HepG2 (cell line): ENCODE results near the gene MAT2A. TPM values are rescaled to one million over a fixed set of nuclear protein-coding genes. Genes with fewer than 3 reads are reported as not detected.

Source experiments
- CBX2 ChIP-seq, 2 experiments: fragments of 200-600 bp in 1 of 2; sonication (generic); formaldehyde crosslinking in 1 of 2; IDR thresholded peaks; 2 replicates each; pipeline versions ENCODE4 v1.7.0 to v1.8.1; 2018 to 2022; ENCODE audit warnings: low read depth in 2 of 2, low read length in 1 of 2, mild to moderate bottlenecking in 1 of 2, missing genetic modification reagents in 1 of 2
- HNRNPH1 ChIP-seq: fragments of 200-400 bp; formaldehyde crosslinking; optimal IDR thresholded peaks from 2 replicates; pipeline ENCODE3; 2017; ENCODE audit warnings: mild to moderate bottlenecking, low read depth, low read length
- IRF2 ChIP-seq: IDR thresholded peaks from 2 replicates; pipeline ENCODE4 v1.6.1; 2018; ENCODE audit warnings: missing genetic modification reagents, missing compliant biosample characterization
- JUND ChIP-seq: sonication (generic); formaldehyde crosslinking; IDR thresholded peaks from 2 replicates; pipeline ENCODE4 v1.8.0; 2022; ENCODE audit warnings: mild to moderate bottlenecking, missing genetic modification reagents
- KDM1A ChIP-seq: IDR thresholded peaks from 2 replicates; pipeline ENCODE4 v1.6.1; 2016; ENCODE audit warnings: missing compliant biosample characterization
- MED13 ChIP-seq: sonication (generic); formaldehyde crosslinking; IDR thresholded peaks from 2 replicates; pipeline ENCODE4 v1.5.0; 2020; ENCODE audit warnings: missing genetic modification reagents
- PHF5A ChIP-seq: IDR thresholded peaks from one replicate; pipeline ENCODE4 v1.6.1; 2018; ENCODE audit warnings: low read depth, missing genetic modification reagents; ENCODE audit not compliant: unreplicated experiment
- SIN3B ChIP-seq: fragments of 150-350 bp; IDR thresholded peaks from 2 replicates; pipeline ENCODE4 v1.6.1; 2014; ENCODE audit warnings: low read length
- STAT5B ChIP-seq: sonication (generic); formaldehyde crosslinking; IDR thresholded peaks from 2 replicates; pipeline ENCODE4 v1.4.0; 2020; ENCODE audit warnings: missing genetic modification reagents
- TARDBP ChIP-seq: sonication (generic); formaldehyde crosslinking; IDR thresholded peaks from 2 replicates; pipeline ENCODE4 v1.8.0; 2022; ENCODE audit warnings: mild to moderate bottlenecking, missing genetic modification reagents
- ZBTB21 ChIP-seq: sonication (generic); formaldehyde crosslinking; IDR thresholded peaks from 2 replicates; pipeline ENCODE4 v1.4.0; 2020; ENCODE audit warnings: missing genetic modification reagents
- ZBTB42 ChIP-seq: sonication (generic); formaldehyde crosslinking; IDR thresholded peaks from 2 replicates; pipeline ENCODE4 v1.5.0; 2020; ENCODE audit warnings: mild to moderate bottlenecking, missing genetic modification reagents
- ZNF451 ChIP-seq: sonication (generic); formaldehyde crosslinking; IDR thresholded peaks from 2 replicates; pipeline ENCODE4 v1.5.0; 2020; ENCODE audit warnings: mild to moderate bottlenecking, missing genetic modification reagents
- ZNF670 ChIP-seq: sonication (generic); formaldehyde crosslinking; IDR thresholded peaks from 2 replicates; pipeline ENCODE4 v1.8.0; 2022; ENCODE audit warnings: mild to moderate bottlenecking, missing genetic modification reagents, borderline replicate concordance
- ZNF720 ChIP-seq: sonication (generic); formaldehyde crosslinking; IDR thresholded peaks from 2 replicates; pipeline ENCODE4 v1.4.0; 2020; ENCODE audit warnings: missing genetic modification reagents
- ZNF746 ChIP-seq: sonication (generic); formaldehyde crosslinking; IDR thresholded peaks from 2 replicates; pipeline ENCODE4 v1.8.0; 2022; ENCODE audit warnings: mild to moderate bottlenecking, missing genetic modification reagents
- ZSCAN12 ChIP-seq: sonication (generic); formaldehyde crosslinking; IDR thresholded peaks from 2 replicates; pipeline ENCODE4 v1.9.0; 2021; ENCODE audit warnings: mild to moderate bottlenecking, missing genetic modification reagents
- polyA plus RNA-seq, 8 experiments: library from polyadenylated mRNA; depleted of rRNA in 3 of 8; stranded (reverse) in 7 of 8; unstranded in 1 of 8; fragments of >200 nt; fragmentation: Illumina TruSeq in 4 of 8; extraction: Trizol in 4 of 8; gene quantifications; 2 replicates each; pipeline versions ENCODE4 v1.2.1 to v1.2.3, GENCODE V29; 2011 to 2016; ENCODE audit warnings: low read depth in 4 of 8, missing spikeins in 1 of 8, mixed read lengths in 1 of 8; ENCODE audit not compliant: insufficient read depth in 1 of 8
- total RNA-seq, 5 experiments: library from RNA; depleted of rRNA; stranded (reverse); fragments of >200 nt; fragmentation: Illumina TruSeq; extraction: Trizol; gene quantifications; 2 replicates each; pipeline ENCODE4 v1.2.3, GENCODE V29; 2016; ENCODE audit warnings: low read depth in 1 of 5
- TF ChIP-seq, protein P1 (sequence below): sonication (generic); formaldehyde crosslinking; IDR thresholded peaks from 2 replicates; pipeline ENCODE4 v1.8.1; 2023; ENCODE audit warnings: mild to moderate bottlenecking, inconsistent platforms, moderate library complexity, missing genetic modification reagents, borderline replicate concordance
- TF ChIP-seq, protein P2 (sequence below): sonication (generic); formaldehyde crosslinking; IDR thresholded peaks from 2 replicates; pipeline ENCODE4 v1.5.1; 2020; ENCODE audit warnings: missing genetic modification reagents, mild to moderate bottlenecking, borderline replicate concordance
- TF ChIP-seq, protein P3 (sequence below): sonication (generic); formaldehyde crosslinking; IDR thresholded peaks from 2 replicates; pipeline ENCODE4 v1.5.0; 2020; ENCODE audit warnings: missing genetic modification reagents
- TF ChIP-seq, protein P4 (sequence below): sonication (generic); formaldehyde crosslinking; IDR thresholded peaks from 2 replicates; pipeline ENCODE4 v1.4.0; 2020; ENCODE audit warnings: missing genetic modification reagents, borderline replicate concordance
- TF ChIP-seq, protein P5 (sequence below): sonication (generic); formaldehyde crosslinking; IDR thresholded peaks from 2 replicates; pipeline ENCODE4 v1.4.0; 2020; ENCODE audit warnings: mild to moderate bottlenecking, missing genetic modification reagents

MAT2A gene
- total and polyA plus RNA-seq, 2 of the 13 experiments (the other 11 are each of a cell fraction or from before 2014, with no cell fraction given) = 155 to 331 TPM

DNA sequence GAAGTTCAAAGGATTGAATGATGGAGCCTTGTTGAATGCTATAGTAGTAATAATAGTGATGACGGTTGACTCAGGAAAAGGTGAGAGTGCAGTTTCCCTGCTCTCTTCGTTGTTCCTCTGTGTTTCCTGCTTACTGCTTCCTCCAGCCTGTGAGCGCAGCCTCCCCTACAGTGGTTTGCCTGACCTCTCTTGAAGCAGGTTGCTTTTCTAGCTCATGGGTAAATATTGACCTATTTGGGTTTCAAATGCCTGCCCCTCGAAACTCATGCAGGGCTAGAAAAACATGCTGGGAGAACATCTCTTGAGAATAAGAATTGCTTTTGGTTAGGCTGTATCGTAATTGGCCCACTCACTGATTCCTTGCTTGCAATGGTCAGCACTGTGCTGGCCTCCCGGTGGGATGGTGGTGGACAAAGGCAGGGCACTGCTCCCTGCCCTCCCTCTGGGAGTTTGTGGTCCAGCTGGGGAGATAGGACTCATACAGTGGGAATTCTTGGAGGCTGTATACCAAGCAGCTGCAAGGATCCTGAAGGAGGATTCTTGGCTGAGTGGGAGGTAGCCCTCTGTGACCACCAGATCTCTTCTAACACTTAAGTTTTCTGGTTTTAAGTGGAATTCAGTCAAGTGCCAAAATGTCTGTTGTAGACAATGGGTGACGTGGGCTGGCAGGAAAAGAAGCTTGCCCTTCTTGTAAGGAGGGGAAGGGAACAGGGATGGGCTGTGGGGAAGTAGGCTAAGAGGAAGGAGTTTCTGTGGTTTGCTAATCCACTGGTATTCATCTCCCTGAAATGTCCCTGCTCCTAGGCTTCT lies 51.2 kb downstream of the MAT2A start (continued):
- no peak for TF ChIP-seq ZSCAN12 (CRISPR knock-in tag)
- no peak for TF ChIP-seq SIN3B
- TF ChIP-seq, protein P1, sequence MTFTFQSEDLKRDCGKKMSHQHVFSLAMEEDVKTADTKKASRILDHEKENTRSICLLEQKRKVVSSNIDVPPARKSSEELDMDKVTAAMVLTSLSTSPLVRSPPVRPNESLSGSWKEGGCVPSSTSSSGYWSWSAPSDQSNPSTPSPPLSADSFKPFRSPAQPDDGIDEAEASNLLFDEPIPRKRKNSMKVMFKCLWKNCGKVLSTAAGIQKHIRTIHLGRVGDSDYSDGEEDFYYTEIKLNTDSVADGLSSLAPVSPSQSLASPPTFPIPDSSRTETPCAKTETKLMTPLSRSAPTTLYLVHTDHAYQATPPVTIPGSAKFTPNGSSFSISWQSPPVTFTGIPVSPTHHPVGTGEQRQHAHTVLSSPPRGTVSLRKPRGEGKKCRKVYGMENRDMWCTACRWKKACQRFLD (CRISPR knock-in tag) = no peak
- TF ChIP-seq, protein P2, sequence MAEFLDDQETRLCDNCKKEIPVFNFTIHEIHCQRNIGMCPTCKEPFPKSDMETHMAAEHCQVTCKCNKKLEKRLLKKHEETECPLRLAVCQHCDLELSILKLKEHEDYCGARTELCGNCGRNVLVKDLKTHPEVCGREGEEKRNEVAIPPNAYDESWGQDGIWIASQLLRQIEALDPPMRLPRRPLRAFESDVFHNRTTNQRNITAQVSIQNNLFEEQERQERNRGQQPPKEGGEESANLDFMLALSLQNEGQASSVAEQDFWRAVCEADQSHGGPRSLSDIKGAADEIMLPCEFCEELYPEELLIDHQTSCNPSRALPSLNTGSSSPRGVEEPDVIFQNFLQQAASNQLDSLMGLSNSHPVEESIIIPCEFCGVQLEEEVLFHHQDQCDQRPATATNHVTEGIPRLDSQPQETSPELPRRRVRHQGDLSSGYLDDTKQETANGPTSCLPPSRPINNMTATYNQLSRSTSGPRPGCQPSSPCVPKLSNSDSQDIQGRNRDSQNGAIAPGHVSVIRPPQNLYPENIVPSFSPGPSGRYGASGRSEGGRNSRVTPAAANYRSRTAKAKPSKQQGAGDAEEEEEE = peak; percentile 71; the same call in 1 of the 2 replicates
- peak; percentile 46 for TF ChIP-seq IRF2 (CRISPR knock-in tag)
- peak; percentile 75 for TF ChIP-seq TARDBP (CRISPR knock-in tag)
- no peak for TF ChIP-seq KDM1A (CRISPR knock-in tag)
- no peak for TF ChIP-seq CBX2 (IDR thresholded peaks at IDR 0.05; ENCODE audit: low read depth, low read length)
- no peak for TF ChIP-seq CBX2 (CRISPR knock-in tag; IDR thresholded peaks at IDR 0.05; ENCODE audit: low read depth)
- TF ChIP-seq, protein P3, sequence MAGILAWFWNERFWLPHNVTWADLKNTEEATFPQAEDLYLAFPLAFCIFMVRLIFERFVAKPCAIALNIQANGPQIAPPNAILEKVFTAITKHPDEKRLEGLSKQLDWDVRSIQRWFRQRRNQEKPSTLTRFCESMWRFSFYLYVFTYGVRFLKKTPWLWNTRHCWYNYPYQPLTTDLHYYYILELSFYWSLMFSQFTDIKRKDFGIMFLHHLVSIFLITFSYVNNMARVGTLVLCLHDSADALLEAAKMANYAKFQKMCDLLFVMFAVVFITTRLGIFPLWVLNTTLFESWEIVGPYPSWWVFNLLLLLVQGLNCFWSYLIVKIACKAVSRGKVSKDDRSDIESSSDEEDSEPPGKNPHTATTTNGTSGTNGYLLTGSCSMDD (CRISPR knock-in tag) = no peak
- TF ChIP-seq ZNF746 (CRISPR knock-in tag) = 0 out of 2 replicates have a peak, but pooled peaks have one; percentile 65
- TF ChIP-seq HNRNPH1 = no peak
- TF ChIP-seq, protein P4, sequence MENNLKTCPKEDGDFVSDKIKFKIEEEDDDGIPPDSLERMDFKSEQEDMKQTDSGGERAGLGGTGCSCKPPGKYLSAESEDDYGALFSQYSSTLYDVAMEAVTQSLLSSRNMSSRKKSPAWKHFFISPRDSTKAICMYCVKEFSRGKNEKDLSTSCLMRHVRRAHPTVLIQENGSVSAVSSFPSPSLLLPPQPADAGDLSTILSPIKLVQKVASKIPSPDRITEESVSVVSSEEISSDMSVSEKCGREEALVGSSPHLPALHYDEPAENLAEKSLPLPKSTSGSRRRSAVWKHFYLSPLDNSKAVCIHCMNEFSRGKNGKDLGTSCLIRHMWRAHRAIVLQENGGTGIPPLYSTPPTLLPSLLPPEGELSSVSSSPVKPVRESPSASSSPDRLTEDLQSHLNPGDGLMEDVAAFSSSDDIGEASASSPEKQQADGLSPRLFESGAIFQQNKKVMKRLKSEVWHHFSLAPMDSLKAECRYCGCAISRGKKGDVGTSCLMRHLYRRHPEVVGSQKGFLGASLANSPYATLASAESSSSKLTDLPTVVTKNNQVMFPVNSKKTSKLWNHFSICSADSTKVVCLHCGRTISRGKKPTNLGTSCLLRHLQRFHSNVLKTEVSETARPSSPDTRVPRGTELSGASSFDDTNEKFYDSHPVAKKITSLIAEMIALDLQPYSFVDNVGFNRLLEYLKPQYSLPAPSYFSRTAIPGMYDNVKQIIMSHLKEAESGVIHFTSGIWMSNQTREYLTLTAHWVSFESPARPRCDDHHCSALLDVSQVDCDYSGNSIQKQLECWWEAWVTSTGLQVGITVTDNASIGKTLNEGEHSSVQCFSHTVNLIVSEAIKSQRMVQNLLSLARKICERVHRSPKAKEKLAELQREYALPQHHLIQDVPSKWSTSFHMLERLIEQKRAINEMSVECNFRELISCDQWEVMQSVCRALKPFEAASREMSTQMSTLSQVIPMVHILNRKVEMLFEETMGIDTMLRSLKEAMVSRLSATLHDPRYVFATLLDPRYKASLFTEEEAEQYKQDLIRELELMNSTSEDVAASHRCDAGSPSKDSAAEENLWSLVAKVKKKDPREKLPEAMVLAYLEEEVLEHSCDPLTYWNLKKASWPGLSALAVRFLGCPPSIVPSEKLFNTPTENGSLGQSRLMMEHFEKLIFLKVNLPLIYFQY (CRISPR knock-in tag) = peak; percentile 75; the same call in 1 of the 2 replicates
- TF ChIP-seq STAT5B (CRISPR knock-in tag) = no peak
- no peak for TF ChIP-seq JUND (CRISPR knock-in tag)
- TF ChIP-seq ZNF720 (CRISPR knock-in tag) = no peak
- no peak for TF ChIP-seq ZBTB42
- TF ChIP-seq MED13 = no peak
- TF ChIP-seq, protein P5, sequence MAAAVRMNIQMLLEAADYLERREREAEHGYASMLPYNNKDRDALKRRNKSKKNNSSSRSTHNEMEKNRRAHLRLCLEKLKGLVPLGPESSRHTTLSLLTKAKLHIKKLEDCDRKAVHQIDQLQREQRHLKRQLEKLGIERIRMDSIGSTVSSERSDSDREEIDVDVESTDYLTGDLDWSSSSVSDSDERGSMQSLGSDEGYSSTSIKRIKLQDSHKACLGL = no peak
- no peak for TF ChIP-seq ZNF451 (CRISPR knock-in tag)
- TF ChIP-seq PHF5A (CRISPR knock-in tag) = no peak
- TF ChIP-seq ZNF670 (CRISPR knock-in tag) = no peak
- 0 out of 2 replicates have a peak, but pooled peaks have one; percentile 18 for TF ChIP-seq ZBTB21 (CRISPR knock-in tag)
